ENCODE results near the gene ZNF593.

GRCh38 chr1:26161415-26162219, 8.1 kb upstream of the ZNF593 start:
- TF ChIP-seq REST (IDR thresholded peaks at IDR 0.05; ENCODE audit: low read depth, low read length), result no peak
- TF ChIP-seq PBX3 (IDR thresholded peaks at IDR 0.05), result no peak
- TF ChIP-seq CTCF (IDR thresholded peaks at IDR 0.05), result no peak
- TF ChIP-seq SMC3 (IDR thresholded peaks at IDR 0.05; ENCODE audit: low read depth, low read length), result no peak
- TF ChIP-seq RAD21 (IDR thresholded peaks at IDR 0.05; ENCODE audit: low read length), result no peak
- TF ChIP-seq POLR2AphosphoS5 (IDR thresholded peaks at IDR 0.05; ENCODE audit: low read depth, low read length), result no peak
- no peak for TF ChIP-seq GABPA (IDR thresholded peaks at IDR 0.05; ENCODE audit: low read depth)
- no peak for TF ChIP-seq EP300 (IDR thresholded peaks at IDR 0.05; ENCODE audit: borderline replicate concordance in 1 of 2, low read depth in 1 of 2, low read length in 1 of 2)
- no peak for TF ChIP-seq FOXM1 (IDR thresholded peaks at IDR 0.05; ENCODE audit: low read depth)
- TF ChIP-seq MAX (IDR thresholded peaks at IDR 0.05; ENCODE audit: low read depth), result no peak
- TF ChIP-seq GATA2 (CRISPR knock-in tag; IDR thresholded peaks at IDR 0.05), result no peak
- no peak for TF ChIP-seq USF2 (IDR thresholded peaks at IDR 0.05; ENCODE audit: borderline replicate concordance, low read depth, low read length)
- no peak for TF ChIP-seq SIN3A (IDR thresholded peaks at IDR 0.05; ENCODE audit: borderline replicate concordance, low read depth, low read length)

Data from SK-N-SH (cell line).